Mammary epithelial cell (primary cell): ENCODE results near the gene GGT7.

Experiments
- CTCF ChIP-seq, 2 donors: IDR thresholded peaks in 1 of 2; conservative IDR thresholded peaks in 1 of 2; 2 replicates each; pipeline ENCODE4 v1.5.1; 2011 to 2012; ENCODE audit warnings: inconsistent platforms in 2 of 2, low read length in 2 of 2, mild to moderate bottlenecking in 2 of 2, control low read depth in 1 of 2, low read depth in 1 of 2; ENCODE audit not compliant: insufficient read depth in 1 of 2; ENCODE audit errors: extremely low read depth in 1 of 2
- EZH2 ChIP-seq: IDR thresholded peaks from 2 replicates; pipeline ENCODE4 v1.6.1; 2012; ENCODE audit warnings: low read length, inconsistent platforms, borderline replicate concordance

- TF ChIP-seq CTCF (conservative IDR thresholded peaks at IDR 0.05 in 1 of 2, IDR thresholded peaks at IDR 0.05 in 1 of 2; ENCODE audit: extremely low read depth in 1 of 2, insufficient read depth in 1 of 2, low read depth in 1 of 2, low read length in 2 of 2) (no peak), EZH2 (no peak)
These were observed 48.6 kb downstream of the GGT7 start for GRCh38 chr20:34824026-34824425.
